K562 (cell line): ENCODE results near the gene PIMREG.

ENCODE experiments used
- CTCF ChIP-seq, 3 experiments: IDR thresholded peaks in 2 of 3; conservative IDR thresholded peaks in 1 of 3; 2 replicates each; pipeline ENCODE4 v1.5.1; 2011 to 2012; ENCODE audit warnings: low read length in 3 of 3, mild to moderate bottlenecking in 3 of 3, control low read depth in 2 of 3, improper control_type of control experiment in 1 of 3, inconsistent platforms in 1 of 3, low read depth in 1 of 3, mixed read lengths in 1 of 3, moderate library complexity in 1 of 3; ENCODE audit not compliant: insufficient read depth in 2 of 3
- TSC22D4 ChIP-seq: fragments of 450-650 bp; IDR thresholded peaks from 2 replicates; pipeline ENCODE4 v1.6.1; 2016; ENCODE audit warnings: missing genetic modification characterization, missing biosample characterization, control low read depth

DNA sequence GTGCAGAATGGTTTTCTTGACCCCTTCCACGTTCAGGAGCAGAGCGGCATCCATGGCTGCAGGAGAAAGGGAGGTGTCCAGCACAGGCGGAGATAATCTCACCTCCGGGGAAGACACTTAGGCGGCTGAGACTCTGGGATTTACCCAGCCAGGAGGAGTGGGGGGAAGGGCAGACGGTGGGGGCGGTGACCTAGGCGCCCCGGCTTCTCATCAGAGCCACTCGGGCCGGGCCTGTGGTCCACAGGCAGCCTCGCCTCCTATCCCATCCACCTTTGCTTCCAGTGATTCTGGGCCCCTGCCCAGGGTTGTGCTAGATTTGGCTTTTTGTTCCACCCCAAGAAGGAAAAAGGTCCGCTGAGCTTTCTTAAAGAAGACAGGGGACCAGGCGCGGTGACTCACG, 9.2 kb upstream of the PIMREG start, which contains the start of gene AIPL1:
- TF ChIP-seq TSC22D4 (tag), result no peak
- TF ChIP-seq CTCF (IDR thresholded peaks at IDR 0.05 in 2 of 3, conservative IDR thresholded peaks at IDR 0.05 in 1 of 3; ENCODE audit: insufficient read depth in 2 of 3, low read depth in 1 of 3, low read length in 3 of 3), result no peak
